NCI-H2107 (cell line): ENCODE measurements around the gene ABHD1.
"Not testable (repeated sequence)": the region's sequence is repeated elsewhere in the genome, so short reads cannot be mapped to it uniquely, and the experiment has no call there.

ENCODE experiments used
- DNase-seq: peaks from one replicate; lab custom pipeline; 2025; lab: John Stamatoyannopoulos, UW

ABHD1 gene

GRCh38 chr2:27164960-27165763, 41.5 kb downstream of the ABHD1 start:
- no peak for DNase-seq

DNA sequence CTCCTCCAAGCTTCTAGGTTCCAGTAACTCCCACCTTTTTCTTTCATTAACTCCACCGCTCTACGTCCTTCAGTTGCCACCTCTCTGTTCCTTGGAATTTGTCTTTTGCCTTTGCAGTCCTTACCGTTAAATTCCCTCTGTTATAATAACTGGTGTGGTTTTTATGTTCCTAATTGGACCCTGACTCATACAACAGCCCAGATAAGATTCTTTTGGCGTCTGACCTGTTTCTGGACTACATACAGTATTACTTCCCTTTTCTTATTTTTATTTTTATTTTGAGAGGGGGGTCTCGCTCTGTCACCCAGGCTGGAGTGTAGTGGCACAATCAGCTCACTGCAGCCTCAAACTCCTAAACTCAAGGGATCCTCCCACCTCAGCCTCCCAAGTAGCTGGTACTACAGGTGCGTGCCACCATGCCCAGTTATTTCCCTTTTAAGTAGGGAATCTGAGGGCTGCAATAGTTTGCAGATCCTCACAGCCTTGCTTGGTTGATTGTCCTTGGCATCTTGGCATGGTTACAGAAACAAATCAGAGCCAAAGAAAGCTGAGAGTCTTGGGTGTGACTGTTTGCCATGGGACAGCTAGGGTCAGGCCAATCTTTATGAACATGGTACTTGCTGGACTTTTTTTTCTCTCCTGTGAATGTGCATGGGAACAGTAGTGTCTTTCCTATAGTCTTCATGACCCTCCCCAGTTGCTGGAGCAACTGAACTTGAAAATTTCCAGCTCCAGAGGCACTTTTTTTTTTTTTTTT, 47.1 kb downstream of the ABHD1 start:
- no peak for DNase-seq

DNA sequence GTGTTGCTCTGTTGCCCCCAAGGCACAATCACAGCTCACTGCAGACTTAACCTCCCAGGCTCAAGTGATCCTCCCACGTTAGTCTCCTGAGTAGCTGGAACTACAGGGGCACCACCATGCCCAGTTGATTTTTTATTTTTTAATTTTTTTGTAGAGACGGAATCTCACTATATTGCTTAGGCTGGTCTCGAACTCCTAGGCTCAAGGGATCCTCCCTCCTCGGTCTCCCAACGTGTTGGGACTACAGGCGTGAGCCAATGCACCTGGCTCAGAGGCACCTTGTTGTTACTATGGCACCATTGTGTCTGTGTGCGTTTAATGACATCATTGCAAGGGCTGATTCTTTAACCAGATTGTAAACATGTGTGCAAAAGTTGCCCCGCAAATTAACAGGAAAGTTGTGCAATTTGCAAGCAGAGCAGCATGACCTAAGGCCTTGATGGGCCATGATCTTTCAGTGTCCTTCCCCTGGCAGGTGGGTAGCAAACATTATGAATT, 47.8 kb downstream of the ABHD1 start:
- DNase-seq: no peak

GRCh38 chr2:27174638-27175037, 51.0 kb downstream of the ABHD1 start:
- DNase-seq: no peak

DNA sequence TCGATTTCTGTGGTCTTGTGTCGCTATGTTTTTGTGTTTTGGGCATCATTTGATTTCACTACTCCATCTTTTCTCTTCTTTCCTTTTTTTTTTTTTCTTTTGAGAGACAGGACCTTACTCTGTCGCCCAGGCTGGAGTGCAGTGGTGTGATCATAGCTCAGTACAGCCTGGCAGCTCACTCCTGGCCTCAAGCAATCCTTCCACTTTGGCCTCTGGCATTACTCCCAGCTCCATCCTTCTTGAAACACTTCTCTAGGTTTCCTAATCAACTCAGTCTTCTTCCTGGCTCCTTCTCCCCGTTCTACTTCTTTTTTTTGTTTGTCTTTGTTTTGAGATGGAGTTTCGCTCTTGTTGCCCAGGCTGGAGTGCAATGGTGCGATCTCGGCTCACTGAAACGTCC, 51.7 kb downstream of the ABHD1 start:
- no peak for DNase-seq

- not testable (repeated sequence) for DNase-seq
Measured at GRCh38 chr2:27175781-27176180, 52.2 kb downstream of the ABHD1 start.

- no peak for DNase-seq
Measured at GRCh38 chr2:27177441-27178351, 54.1 kb downstream of the ABHD1 start.

DNA sequence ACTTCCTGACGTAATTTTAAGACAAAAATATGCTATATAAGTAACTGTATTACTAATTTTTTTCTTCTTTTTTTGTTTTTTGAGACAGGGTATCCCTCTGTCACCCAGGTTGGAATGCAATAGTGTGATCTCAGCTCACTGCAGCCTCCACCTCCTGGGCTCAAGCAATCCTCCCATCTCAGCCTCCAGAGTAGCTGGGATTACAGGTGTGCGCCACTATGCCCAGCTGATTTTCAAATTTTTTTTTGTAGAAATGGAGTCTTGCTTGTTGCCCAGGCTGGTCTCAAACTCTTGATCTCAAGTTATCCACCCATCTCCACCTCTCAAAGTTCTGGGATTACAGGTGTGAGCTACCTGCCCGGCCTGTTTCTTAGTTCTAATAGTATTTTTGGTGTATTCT, 54.9 kb downstream of the ABHD1 start:
- DNase-seq: no peak

GRCh38 chr2:27179344-27180000, 55.9 kb downstream of the ABHD1 start:
- DNase-seq: no peak
